HG02678 (cell line): ENCODE data around the gene RBM43.

Experiments used
- ATAC-seq: cut with Tn5 transposase; IDR thresholded peaks from one replicate; pipeline ENCODE4 v1.9.1; 2021; ENCODE audit warnings: mild to moderate bottlenecking, moderate library complexity; ENCODE audit not compliant: unreplicated experiment

Gene RBM43

DNA sequence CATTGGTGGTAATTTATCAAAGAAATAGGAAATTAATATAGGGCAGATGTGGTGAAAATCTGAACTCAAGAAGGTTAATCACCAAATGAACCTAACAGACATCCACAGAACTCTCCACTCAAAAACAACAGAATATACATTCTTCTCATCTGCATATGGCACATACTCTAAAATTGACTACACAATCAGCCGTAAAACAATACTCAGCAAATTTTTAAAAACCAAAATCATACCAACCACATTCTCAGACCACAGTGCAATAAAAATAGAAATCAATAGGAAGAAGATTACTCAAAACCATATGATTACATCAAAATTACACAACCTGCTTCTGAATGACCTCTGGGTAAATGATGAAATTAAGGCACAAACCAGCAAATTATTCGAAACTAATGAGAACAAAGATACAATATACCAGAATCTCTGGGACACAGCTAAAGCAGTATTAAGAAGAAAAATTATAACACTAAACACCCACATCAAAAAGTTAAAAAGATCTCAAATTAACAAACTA lies 31.0 kb downstream of the RBM43 start:
- no peak for ATAC-seq

DNA sequence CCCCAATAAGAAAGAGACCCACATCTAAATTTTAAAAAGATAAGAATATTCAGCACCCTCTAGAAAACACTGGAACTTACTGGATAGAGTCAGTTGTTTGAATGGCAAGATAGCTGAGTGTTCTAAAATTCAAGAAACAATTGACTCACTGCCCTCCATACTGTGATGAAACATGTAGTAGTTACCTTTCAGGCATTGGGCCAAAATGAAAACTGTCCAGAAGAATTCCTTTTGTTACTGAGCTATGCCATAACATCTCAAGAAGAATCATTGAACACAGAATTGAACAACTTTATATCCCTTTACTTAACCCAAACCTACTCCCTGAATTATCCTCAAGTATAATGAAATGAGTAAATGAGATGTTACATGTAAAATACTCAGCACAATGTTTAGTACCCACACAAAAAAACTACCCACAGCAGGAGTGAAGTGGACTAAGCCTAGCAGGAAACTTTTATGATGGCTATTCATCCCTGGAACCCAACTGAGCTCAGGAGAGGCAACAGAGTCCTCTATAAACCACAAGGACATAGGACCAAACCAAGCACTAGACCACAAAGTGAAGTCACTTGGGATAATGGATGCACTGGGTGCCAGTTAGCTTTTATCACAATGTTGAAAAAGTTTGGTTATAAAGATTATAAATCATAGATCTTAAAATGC lies 32.7 kb downstream of the RBM43 start:
- no peak for ATAC-seq

DNA sequence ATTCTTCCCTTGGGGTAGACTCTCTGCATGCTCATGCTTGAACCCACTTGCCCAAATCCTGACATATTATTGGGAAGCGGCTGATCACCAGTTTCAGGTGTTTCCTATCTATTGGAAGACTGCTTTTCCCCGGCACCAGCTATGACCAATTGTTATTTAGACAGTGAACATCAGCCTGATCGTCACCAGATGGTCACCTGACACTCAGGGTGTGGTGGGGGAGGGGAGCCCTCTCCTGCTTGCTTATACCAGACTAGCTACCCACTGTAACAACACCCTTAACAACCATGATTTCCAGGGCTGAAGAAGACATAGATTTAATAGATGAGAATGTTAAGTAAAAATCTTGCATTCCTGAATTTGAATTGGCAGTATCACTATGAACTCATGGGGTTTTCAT lies 44.3 kb downstream of the RBM43 start:
- no peak for ATAC-seq

DNA sequence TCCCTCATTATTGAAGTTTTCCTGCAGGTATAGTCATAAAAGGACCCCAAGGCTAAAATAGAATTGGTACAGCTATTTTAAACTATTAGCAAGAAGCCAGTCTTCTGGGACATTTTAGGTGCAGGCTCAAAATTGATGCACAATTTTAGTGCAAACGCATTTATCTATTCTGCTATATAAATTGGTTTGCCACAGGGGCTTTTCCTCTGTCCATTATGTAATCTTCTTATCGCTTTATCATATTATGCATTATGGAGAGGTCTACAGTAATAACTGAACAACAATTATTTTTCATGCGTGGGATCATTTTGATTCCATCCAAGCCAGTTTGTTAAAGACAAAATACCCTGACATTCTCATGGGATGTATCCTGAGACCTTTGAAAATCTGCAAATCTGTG lies 54.6 kb downstream of the RBM43 start:
- ATAC-seq = no peak

DNA sequence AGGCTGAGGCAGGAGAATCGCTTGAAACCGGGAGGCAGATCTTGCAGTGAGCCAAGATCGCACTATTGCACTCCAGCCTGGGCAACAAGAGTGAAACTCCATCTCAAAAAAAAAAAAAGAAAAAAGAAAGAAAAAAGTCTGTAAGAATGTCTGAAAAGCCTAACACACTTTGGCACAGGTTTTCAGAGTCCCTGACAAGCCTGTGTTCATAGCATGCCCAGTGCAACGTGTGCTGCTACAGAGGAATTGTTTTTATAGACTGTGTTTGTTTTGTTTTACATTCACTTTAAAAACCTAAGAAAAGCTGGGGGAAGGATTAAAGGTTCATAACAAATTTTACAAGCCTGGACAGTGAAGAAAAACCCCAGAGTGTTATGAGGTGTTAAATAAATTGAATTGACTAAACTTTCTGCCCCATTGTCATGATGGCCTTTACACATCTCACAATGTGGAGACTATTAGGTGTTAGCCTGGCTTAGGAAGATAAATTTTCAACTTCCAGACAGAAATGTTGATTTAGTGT lies 55.2 kb downstream of the RBM43 start:
- no peak for ATAC-seq

DNA sequence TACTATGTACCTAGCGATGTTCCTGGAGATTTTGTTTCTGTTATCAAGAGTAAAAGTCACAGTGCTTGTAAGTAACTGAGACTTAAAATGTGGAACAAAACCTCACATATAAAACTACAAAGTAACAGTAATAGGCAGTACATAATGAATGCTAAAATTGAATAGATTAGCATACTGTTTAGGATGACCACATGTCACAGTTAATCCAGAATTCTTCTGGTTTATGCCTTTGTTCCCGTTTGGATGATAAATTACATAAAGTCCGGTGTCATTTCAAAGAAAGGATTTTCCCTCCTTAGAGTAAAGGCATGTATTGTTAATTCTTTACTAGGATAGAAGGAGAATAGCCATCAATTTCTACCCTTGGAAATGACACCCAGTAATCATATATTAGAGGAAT lies 56.1 kb downstream of the RBM43 start:
- no peak for ATAC-seq

DNA sequence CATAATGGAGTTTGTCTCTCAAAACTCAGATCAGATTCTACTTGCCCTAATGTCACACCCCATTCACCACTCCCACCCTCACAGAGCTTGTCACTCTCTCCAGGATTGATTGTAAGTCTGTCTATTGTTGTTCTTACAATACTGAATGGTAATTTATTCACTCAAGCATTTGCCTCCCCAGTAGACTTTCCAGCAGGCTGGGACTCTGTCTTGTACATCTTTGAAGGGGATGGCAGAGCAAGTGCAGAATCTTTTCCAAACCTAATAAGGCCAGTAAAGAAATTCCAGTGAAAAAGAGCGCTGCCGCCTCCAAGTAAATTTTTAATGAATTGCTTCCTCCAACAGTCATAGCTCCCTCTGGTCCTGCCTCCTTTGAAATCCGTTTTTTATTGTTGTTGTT lies 56.9 kb downstream of the RBM43 start:
- no peak for ATAC-seq

DNA sequence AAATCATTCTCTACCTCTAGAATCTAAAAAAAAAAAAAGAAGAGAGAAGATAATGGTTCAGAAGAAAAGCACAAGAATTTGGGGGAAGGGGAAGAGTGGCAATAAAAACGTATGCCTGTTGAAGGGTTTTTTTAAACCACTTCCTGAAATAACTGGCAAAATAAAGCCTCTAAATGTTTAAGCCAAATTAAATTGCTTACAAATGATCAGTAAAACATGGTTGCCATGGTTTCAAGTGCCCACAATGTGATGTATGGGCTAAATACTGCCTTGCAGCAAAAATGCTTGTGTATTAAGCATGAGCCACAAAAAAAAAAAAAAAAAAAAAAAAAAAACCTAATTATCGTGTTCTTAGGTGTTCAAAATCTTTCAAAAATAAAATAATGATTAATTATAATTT lies 60.8 kb downstream of the RBM43 start:
- ATAC-seq = no peak

DNA sequence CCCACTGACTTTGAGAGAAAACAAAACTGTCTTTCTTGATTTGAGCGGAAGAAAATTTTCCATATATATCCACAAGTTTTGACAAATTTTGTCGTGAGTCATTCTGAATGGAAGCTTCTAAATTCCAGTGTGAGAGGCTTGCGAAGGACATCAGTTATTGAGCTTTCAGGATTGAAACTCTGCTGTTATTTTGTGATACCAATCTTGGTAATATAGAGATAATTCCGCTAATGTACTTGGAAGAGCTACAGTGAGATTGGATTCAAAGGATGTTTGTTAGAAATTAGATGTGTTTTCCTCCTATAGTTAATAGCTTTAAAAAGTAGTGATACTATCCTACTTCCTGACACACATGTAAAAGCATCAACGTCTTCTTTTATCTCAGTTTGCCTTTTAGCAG lies 61.4 kb downstream of the RBM43 start:
- ATAC-seq = no peak

DNA sequence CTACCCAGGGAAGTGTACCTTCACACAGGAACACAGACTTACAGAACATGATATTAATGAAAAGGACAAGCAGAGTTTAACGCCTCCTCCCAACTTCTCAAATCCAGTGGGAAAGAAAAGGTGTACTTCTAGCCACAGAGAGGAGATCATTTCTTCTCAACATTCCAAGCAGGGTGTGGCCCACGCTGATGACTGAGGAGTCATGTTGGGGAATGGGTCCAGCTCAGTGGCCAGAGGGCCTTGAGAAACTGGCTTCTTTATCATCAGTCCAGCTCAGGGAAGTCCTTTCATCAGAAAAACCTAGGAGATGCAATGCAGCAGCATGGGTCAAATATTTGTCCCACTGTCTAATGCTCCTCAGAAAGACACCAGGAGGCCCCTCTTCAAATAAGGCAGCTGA lies 63.0 kb downstream of the RBM43 start:
- no peak for ATAC-seq
